Panc1 (cell line): ENCODE measurements around the gene BCL2. TPM values are rescaled to one million over a fixed set of nuclear protein-coding genes. Genes with fewer than 3 reads are reported as not detected.

Experiments used
- ATAC-seq: fragments of 200-7000 bp; cut with Tn5 transposase; 2 replicates; pipeline ENCODE4 v1.9.1; 2020; ENCODE audit warnings: mild to moderate bottlenecking, moderate library complexity
- BruUV-seq: library from RNA; stranded (reverse); fragments of 400-500 nt; replicated peaks from 2 replicates; lab custom pipeline; 2021; lab: Mats Ljungman, UMichigan
- CTCF ChIA-PET: fragments of 300-600 bp; sonication (Branson Sonifier 250); formaldehyde crosslinking; loops from one replicate; lab custom pipeline; 2022; ENCODE audit warnings: antibody characterized with exemption; lab: Charles Lee
- POLR2A ChIA-PET: fragments of 300-600 bp; sonication (Branson Sonifier 250); formaldehyde crosslinking; loops from one replicate; lab custom pipeline; 2022; ENCODE audit warnings: antibody characterized with exemption; lab: Charles Lee
- DNase-seq: peaks from one replicate; pipeline ENCODE4 v3.0.0-alpha.2; 2010; ENCODE audit warnings: low read depth, low spot score
- H3K27ac ChIP-seq: 2 replicates; pipeline ENCODE4 v1.5.1; 2011; ENCODE audit warnings: mild to moderate bottlenecking, low read length, inconsistent platforms
- H3K27me3 ChIP-seq: fragments of 200-500 bp; sonication (Bioruptor generic); 2 replicates; pipeline ENCODE4 v1.6.0; 2014; ENCODE audit warnings: low read length, inconsistent platforms; ENCODE audit not compliant: control insufficient read depth, insufficient read depth
- H3K36me3 ChIP-seq: fragments of 200-500 bp; sonication (Bioruptor generic); 2 replicates; pipeline ENCODE4 v1.5.1; 2014; ENCODE audit warnings: inconsistent platforms, mild to moderate bottlenecking, low read length, moderate library complexity; ENCODE audit not compliant: control insufficient read depth, insufficient read depth
- H3K4me1 ChIP-seq: 2 replicates; pipeline ENCODE4 v1.5.1; 2011; ENCODE audit warnings: inconsistent platforms, mild to moderate bottlenecking, low read length, moderate library complexity; ENCODE audit not compliant: control insufficient read depth, insufficient read depth
- H3K4me3 ChIP-seq, 2 experiments: 2 replicates each; pipeline ENCODE4 v1.5.1; 2011 to 2012; ENCODE audit warnings: low read depth in 2 of 2, low read length in 2 of 2, mild to moderate bottlenecking in 2 of 2, inconsistent platforms in 1 of 2, moderate library complexity in 1 of 2
- H3K9me3 ChIP-seq: fragments of 200-500 bp; sonication (Bioruptor generic); 2 replicates; pipeline ENCODE4 v1.5.1; 2014; ENCODE audit warnings: low read depth, mild to moderate bottlenecking, inconsistent platforms, low read length, moderate library complexity; ENCODE audit not compliant: control insufficient read depth, insufficient read depth
- POLR2AphosphoS5 ChIP-seq: IDR thresholded peaks from 2 replicates; pipeline ENCODE4 v1.6.1; 2012; ENCODE audit warnings: mild to moderate bottlenecking, low read depth, low read length, moderate library complexity
- SIN3A ChIP-seq: IDR thresholded peaks from 2 replicates; pipeline ENCODE4 v1.6.1; 2012; ENCODE audit warnings: low read depth, mild to moderate bottlenecking, low read length, moderate library complexity, borderline replicate concordance; ENCODE audit not compliant: insufficient read depth
- TCF7L2 ChIP-seq: IDR thresholded peaks from 2 replicates; pipeline ENCODE4 v1.6.1; 2011; ENCODE audit warnings: mild to moderate bottlenecking, low read depth, low read length, inconsistent platforms
- in situ Hi-C: cut with HindIII; loops from 2 replicates; pipeline ENCODE4 v1.10.0; 2016; ENCODE audit warnings: low sequenced_read_pairs, low pct_unique_long_range_greater_than_20kb
- intact Hi-C: fragments of 100-400 bp; cut with micrococcal nuclease; formaldehyde crosslinking; loops from one replicate; pipeline ENCODE4 v1.10.0; 2022; ENCODE audit not compliant: unreplicated experiment
- total RNA-seq: library from RNA; stranded (reverse); gene quantifications from one replicate; pipeline ENCODE4 v1.2.1, GENCODE V29; 2021; ENCODE audit not compliant: unreplicated experiment
- TF ChIP-seq, protein P1 (sequence below), 2 experiments: IDR thresholded peaks; 2 replicates each; pipeline ENCODE4 v1.6.1; 2011 to 2012; ENCODE audit warnings: low read depth in 2 of 2, control low read depth in 1 of 2, low read length in 1 of 2, mild to moderate bottlenecking in 1 of 2, moderate library complexity in 1 of 2; ENCODE audit not compliant: insufficient read depth in 1 of 2
- TF ChIP-seq, protein P2 (sequence below): fragments of 450-650 bp; IDR thresholded peaks from 2 replicates; pipeline ENCODE4 v1.5.1; 2017; ENCODE audit warnings: mild to moderate bottlenecking

The BCL2 gene
- total RNA-seq, 1 experiment from 2014 or later = 0.72 TPM

DNA sequence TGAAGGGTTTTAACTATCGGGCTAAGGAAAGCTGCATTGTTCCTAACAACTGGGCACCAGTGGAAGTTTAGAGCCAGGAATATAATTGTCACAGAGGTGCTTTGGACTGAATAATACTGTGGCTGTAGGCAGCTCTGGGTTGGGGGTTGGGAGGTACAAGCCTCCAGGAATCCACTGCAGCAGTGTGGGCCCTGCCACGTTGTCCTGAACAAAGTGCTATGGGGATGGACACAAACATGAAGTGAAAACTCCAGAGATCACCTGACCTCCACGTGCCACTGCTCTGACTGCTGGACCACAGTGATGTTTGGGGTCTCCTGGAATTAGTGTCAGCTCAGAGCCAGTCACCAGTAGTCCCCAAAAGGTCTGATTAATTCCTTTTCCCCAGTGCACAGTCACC lies 110.9 kb downstream of the BCL2 start:
- intact Hi-C loops = no loop called here

DNA sequence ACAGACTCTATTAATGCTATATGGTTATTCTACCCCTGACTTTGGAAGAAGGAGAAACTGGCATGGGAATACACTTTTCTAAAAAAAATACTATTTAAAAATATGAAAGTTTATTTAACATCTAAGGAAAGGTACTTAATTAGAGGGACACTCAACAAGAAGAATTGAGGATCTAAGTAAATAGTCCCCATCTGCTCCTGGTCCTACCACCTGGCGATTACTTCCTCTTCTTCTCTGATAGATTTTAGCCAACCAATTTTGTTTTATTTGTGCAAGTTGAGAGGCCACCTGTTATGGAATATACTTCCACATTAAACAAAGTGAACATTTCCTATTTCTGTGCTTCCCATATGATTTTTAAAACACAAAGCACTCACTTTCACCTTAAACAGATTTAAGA lies 111.7 kb downstream of the BCL2 start:
- in situ Hi-C loops (no loop called here), intact Hi-C loops (no loop called here)
- H3K4me1 ChIP-seq = no peaks in the 10 kb centered on the region
- no peak overlapping the region for H3K4me3 ChIP-seq
- no peak overlapping the region for H3K27ac ChIP-seq
- H3K36me3 ChIP-seq = no peaks in the 10 kb centered on the region
- CTCF ChIA-PET = no interaction called here
- no peak for DNase-seq
- no TSS peak for BruUV-seq
- no peak for ATAC-seq
- H3K27me3 ChIP-seq = no peaks in the 10 kb centered on the region
- TF ChIP-seq SIN3A (no peak), POLR2AphosphoS5 (no peak), TCF7L2 (no peak)
- TF ChIP-seq, protein P1, sequence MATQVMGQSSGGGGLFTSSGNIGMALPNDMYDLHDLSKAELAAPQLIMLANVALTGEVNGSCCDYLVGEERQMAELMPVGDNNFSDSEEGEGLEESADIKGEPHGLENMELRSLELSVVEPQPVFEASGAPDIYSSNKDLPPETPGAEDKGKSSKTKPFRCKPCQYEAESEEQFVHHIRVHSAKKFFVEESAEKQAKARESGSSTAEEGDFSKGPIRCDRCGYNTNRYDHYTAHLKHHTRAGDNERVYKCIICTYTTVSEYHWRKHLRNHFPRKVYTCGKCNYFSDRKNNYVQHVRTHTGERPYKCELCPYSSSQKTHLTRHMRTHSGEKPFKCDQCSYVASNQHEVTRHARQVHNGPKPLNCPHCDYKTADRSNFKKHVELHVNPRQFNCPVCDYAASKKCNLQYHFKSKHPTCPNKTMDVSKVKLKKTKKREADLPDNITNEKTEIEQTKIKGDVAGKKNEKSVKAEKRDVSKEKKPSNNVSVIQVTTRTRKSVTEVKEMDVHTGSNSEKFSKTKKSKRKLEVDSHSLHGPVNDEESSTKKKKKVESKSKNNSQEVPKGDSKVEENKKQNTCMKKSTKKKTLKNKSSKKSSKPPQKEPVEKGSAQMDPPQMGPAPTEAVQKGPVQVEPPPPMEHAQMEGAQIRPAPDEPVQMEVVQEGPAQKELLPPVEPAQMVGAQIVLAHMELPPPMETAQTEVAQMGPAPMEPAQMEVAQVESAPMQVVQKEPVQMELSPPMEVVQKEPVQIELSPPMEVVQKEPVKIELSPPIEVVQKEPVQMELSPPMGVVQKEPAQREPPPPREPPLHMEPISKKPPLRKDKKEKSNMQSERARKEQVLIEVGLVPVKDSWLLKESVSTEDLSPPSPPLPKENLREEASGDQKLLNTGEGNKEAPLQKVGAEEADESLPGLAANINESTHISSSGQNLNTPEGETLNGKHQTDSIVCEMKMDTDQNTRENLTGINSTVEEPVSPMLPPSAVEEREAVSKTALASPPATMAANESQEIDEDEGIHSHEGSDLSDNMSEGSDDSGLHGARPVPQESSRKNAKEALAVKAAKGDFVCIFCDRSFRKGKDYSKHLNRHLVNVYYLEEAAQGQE (IDR thresholded peaks at IDR 0.05; ENCODE audit: insufficient read depth in 1 of 2, low read depth in 2 of 2, low read length in 1 of 2) = no peak
- TF ChIP-seq, protein P2, sequence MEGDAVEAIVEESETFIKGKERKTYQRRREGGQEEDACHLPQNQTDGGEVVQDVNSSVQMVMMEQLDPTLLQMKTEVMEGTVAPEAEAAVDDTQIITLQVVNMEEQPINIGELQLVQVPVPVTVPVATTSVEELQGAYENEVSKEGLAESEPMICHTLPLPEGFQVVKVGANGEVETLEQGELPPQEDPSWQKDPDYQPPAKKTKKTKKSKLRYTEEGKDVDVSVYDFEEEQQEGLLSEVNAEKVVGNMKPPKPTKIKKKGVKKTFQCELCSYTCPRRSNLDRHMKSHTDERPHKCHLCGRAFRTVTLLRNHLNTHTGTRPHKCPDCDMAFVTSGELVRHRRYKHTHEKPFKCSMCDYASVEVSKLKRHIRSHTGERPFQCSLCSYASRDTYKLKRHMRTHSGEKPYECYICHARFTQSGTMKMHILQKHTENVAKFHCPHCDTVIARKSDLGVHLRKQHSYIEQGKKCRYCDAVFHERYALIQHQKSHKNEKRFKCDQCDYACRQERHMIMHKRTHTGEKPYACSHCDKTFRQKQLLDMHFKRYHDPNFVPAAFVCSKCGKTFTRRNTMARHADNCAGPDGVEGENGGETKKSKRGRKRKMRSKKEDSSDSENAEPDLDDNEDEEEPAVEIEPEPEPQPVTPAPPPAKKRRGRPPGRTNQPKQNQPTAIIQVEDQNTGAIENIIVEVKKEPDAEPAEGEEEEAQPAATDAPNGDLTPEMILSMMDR = no peak
- POLR2A ChIA-PET = no interaction called here
- H3K9me3 ChIP-seq = no peaks in the 10 kb centered on the region

More for the DNA sequence above, 110.9 kb downstream of the BCL2 start:
- no TSS peak for BruUV-seq
- ATAC-seq (no peak), DNase-seq (no peak)
- POLR2A ChIA-PET = no interaction called here
- no peaks in the 10 kb centered on the region for H3K9me3 ChIP-seq
- H3K36me3 ChIP-seq = no peaks in the 10 kb centered on the region
- in situ Hi-C loops = no loop called here
- no peaks in the 10 kb centered on the region for H3K27me3 ChIP-seq
- TF ChIP-seq POLR2AphosphoS5 (no peak), TCF7L2 (no peak), SIN3A (no peak)
- TF ChIP-seq, protein P2 = no peak
- TF ChIP-seq, protein P1 (IDR thresholded peaks at IDR 0.05; ENCODE audit: insufficient read depth in 1 of 2, low read depth in 2 of 2, low read length in 1 of 2) = no peak
- no peak overlapping the region for H3K27ac ChIP-seq
- H3K4me1 ChIP-seq = no peaks in the 10 kb centered on the region
- no peak overlapping the region for H3K4me3 ChIP-seq
- CTCF ChIA-PET = no interaction called here
